ENCODE results near the gene WDR86.

Gene WDR86

GRCh38 chr7:151413241-151413640 lies 3.4 kb upstream of the WDR86 start:
- TF ChIP-seq CTCF (IDR thresholded peaks at IDR 0.05; ENCODE audit: extremely low read depth, insufficient read depth, missing control alignments): no peak
- no peak for DNase-seq (ENCODE audit: low spot score)

GRCh38 chr7:151412318-151412717 lies 2.5 kb upstream of the WDR86 start:
- no peak for TF ChIP-seq CTCF (IDR thresholded peaks at IDR 0.05; ENCODE audit: extremely low read depth, insufficient read depth, missing control alignments)
- no peak for DNase-seq (ENCODE audit: low spot score)
- in situ Hi-C loops (cut with MboI; ENCODE audit: low pct_unique_long_range_greater_than_20kb, low sequenced_read_pairs, unreplicated experiment): no loop called here

More at GRCh38 chr7:151413241-151413640, 3.4 kb upstream of the WDR86 start:
- in situ Hi-C loops (cut with MboI; ENCODE audit: low pct_unique_long_range_greater_than_20kb, low sequenced_read_pairs, unreplicated experiment): no loop called here

- in situ Hi-C loops (cut with MboI; ENCODE audit: low pct_unique_long_range_greater_than_20kb, low sequenced_read_pairs, unreplicated experiment): no loop called here
- TF ChIP-seq CTCF (IDR thresholded peaks at IDR 0.05; ENCODE audit: extremely low read depth, insufficient read depth, missing control alignments): no peak
- DNase-seq (ENCODE audit: low spot score): no peak
Measured at GRCh38 chr7:151411551-151411950, 1.7 kb upstream of the WDR86 start.

GRCh38 chr7:151410405-151411390 lies 860 bp upstream of the WDR86 start:
- DNase-seq (ENCODE audit: low spot score): no peak
- no peak for TF ChIP-seq CTCF (IDR thresholded peaks at IDR 0.05; ENCODE audit: extremely low read depth, insufficient read depth, missing control alignments)

GRCh38 chr7:151408839-151409666 lies 785 bp downstream of the WDR86 start:
- no peak for DNase-seq (ENCODE audit: low spot score)
- peak; percentile 8 for TF ChIP-seq CTCF (IDR thresholded peaks at IDR 0.05; ENCODE audit: extremely low read depth, insufficient read depth, missing control alignments)
- in situ Hi-C loops (cut with MboI; ENCODE audit: low pct_unique_long_range_greater_than_20kb, low sequenced_read_pairs, unreplicated experiment): no loop called here

More at GRCh38 chr7:151410405-151411390, 860 bp upstream of the WDR86 start:
- in situ Hi-C loops (cut with MboI; ENCODE audit: low pct_unique_long_range_greater_than_20kb, low sequenced_read_pairs, unreplicated experiment): no loop called here

- no peak for TF ChIP-seq CTCF (IDR thresholded peaks at IDR 0.05; ENCODE audit: extremely low read depth, insufficient read depth, missing control alignments)
- in situ Hi-C loops (cut with MboI; ENCODE audit: low pct_unique_long_range_greater_than_20kb, low sequenced_read_pairs, unreplicated experiment): no loop called here
- no peak for DNase-seq (ENCODE audit: low spot score)
Measured at GRCh38 chr7:151408498-151408838, 1.4 kb downstream of the WDR86 start.
